Gastrocnemius medialis (tissue), 4 donors: ENCODE results near the gene SCTR.

Source experiments
- POLR2A ChIP-seq, 2 donors: fragments of 450-650 bp; IDR thresholded peaks; one replicate each; pipeline ENCODE4 v1.6.1; 2017; ENCODE audit warnings: antibody characterized with exemption in 2 of 2, mild to moderate bottlenecking in 2 of 2, moderate library complexity in 2 of 2
- TF ChIP-seq, protein P1 (sequence below), 5 experiments: fragments of 450-650 bp in 3 of 5; fragments of 200-600 bp in 2 of 5; sonication (generic) in 2 of 5; IDR thresholded peaks in 4 of 5; conservative IDR thresholded peaks in 1 of 5; 1 replicate in 4 of 5; 2 replicates in 1 of 5; pipeline ENCODE4 v1.5.1; 2016 to 2019; ENCODE audit warnings: antibody characterized with exemption in 5 of 5, mild to moderate bottlenecking in 3 of 5, moderate library complexity in 3 of 5

DNA sequence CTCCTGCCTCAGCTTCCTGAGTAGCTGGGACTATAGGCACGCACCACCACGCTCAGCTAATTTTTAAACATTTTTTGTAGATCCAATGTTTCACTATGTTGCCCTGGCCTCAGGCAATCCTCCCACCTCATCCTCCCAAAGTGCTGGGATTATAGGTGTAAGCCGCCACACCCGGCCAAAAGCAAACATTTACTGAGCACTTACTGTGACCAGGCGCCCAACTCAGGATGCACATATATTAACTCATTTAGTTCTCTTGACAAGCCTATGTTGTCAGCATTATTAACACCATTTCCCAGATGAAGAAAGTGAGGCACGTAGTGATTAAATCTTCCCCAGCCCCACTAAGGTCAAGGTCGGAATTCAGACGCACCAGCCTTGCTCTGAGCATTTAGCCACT is 51.5 kb downstream of the SCTR start:
- no peak for TF ChIP-seq POLR2A (IDR thresholded peaks at IDR 0.05)
- TF ChIP-seq, protein P1, sequence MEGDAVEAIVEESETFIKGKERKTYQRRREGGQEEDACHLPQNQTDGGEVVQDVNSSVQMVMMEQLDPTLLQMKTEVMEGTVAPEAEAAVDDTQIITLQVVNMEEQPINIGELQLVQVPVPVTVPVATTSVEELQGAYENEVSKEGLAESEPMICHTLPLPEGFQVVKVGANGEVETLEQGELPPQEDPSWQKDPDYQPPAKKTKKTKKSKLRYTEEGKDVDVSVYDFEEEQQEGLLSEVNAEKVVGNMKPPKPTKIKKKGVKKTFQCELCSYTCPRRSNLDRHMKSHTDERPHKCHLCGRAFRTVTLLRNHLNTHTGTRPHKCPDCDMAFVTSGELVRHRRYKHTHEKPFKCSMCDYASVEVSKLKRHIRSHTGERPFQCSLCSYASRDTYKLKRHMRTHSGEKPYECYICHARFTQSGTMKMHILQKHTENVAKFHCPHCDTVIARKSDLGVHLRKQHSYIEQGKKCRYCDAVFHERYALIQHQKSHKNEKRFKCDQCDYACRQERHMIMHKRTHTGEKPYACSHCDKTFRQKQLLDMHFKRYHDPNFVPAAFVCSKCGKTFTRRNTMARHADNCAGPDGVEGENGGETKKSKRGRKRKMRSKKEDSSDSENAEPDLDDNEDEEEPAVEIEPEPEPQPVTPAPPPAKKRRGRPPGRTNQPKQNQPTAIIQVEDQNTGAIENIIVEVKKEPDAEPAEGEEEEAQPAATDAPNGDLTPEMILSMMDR (IDR thresholded peaks at IDR 0.05 in 4 of 5, conservative IDR thresholded peaks at IDR 0.05 in 1 of 5): no peak
